Heart left ventricle (tissue), 13 donors: ENCODE data around the gene SLC16A4.

Experiments used
- CTCF ChIP-seq, 12 donors: fragments of 200-600 bp; sonication (generic) in 4 of 12; IDR thresholded peaks; one replicate each; pipeline versions ENCODE4 v1.5.0 to v1.8.0; 2018 to 2022; ENCODE audit warnings: antibody characterized with exemption in 12 of 12, mild to moderate bottlenecking in 5 of 12
- POLR2A ChIP-seq, 2 donors: fragments of 450-650 bp; IDR thresholded peaks; one replicate each; pipeline ENCODE4 v1.6.1; 2017; ENCODE audit warnings: antibody characterized with exemption in 2 of 2, mild to moderate bottlenecking in 2 of 2, moderate library complexity in 2 of 2
- donor health status: ischemic (EF 13 %, LVEDD 7.1; RV severe dilation, severe dysfunction).
- donor health status: DM: no; HTN: yes; CAD: no.
- donor health status: DM: no; HTN: no; CAD: no.
- donor health status: ischemic (EF 25% LVEDD 6.9; RV normal size, moderate dysfunction).
- donor health status: ischemic (EF 25% LVEDD 5.7; RV mildly dilated, moderate dysfunction).
- donor health status: ischemic (EF 35%, LVEDD 5.7; RV mildly dilated, moderate dysfunction).
- donor health status: nonischemic (EF 11% LVEDD 7.7; RV severe dilation, severe dysfunction).
- donor health status: DM: yes; HTN: yes; CAD: no.
- donor health status: PGD.
- donor health status: ischemic (EF 29% LVEDD 5.4; RV normal size, mild dysfunction).
- donor health status: nonischemic (EF 23%, LVEDD 6.1; RV moderate dilation, normal function).

GRCh38 chr1:110390096-110390495 is 730 bp downstream of the SLC16A4 start:
- TF ChIP-seq CTCF (IDR thresholded peaks at IDR 0.05), result no peak
- no peak for TF ChIP-seq POLR2A (IDR thresholded peaks at IDR 0.05)
